Adipocyte (in vitro differentiated cells): ENCODE results near the gene MAGOH.

Experiments
- DNase-seq: peaks from one replicate; pipeline ENCODE4 v3.0.0-alpha.2; 2015; ENCODE audit warnings: low read depth
- H3K27me3 ChIP-seq: replicated peaks from 2 replicates; pipeline ENCODE4 v1.7.0; 2013; ENCODE audit warnings: mild to moderate bottlenecking, low read length, moderate library complexity; ENCODE audit not compliant: control insufficient read depth, insufficient read depth
- H3K36me3 ChIP-seq: 2 replicates; pipeline ENCODE4 v1.7.0; 2013; ENCODE audit warnings: low read length, mild to moderate bottlenecking, moderate library complexity; ENCODE audit not compliant: control insufficient read depth, insufficient read depth, severe bottlenecking
- H3K4me1 ChIP-seq: 2 replicates; pipeline ENCODE4 v1.7.0; 2013; ENCODE audit warnings: mild to moderate bottlenecking, low read length, moderate library complexity; ENCODE audit not compliant: control insufficient read depth, insufficient read depth
- H3K4me3 ChIP-seq: 2 replicates; pipeline ENCODE4 v1.7.0; 2013; ENCODE audit warnings: mild to moderate bottlenecking, low read length, moderate library complexity
- H3K9ac ChIP-seq: 2 replicates; pipeline ENCODE4 v1.7.0; 2013; ENCODE audit warnings: mild to moderate bottlenecking, low read length, moderate library complexity
- H3K9me3 ChIP-seq: 2 replicates; pipeline ENCODE4 v1.7.0; 2013; ENCODE audit warnings: mild to moderate bottlenecking, low read length, moderate library complexity; ENCODE audit not compliant: control insufficient read depth

The MAGOH gene

GRCh38 chr1:53277326-53277725 is 39.0 kb upstream of the MAGOH start:
- Histone ChIP-seq H3K9ac (no peak overlapping the region), H3K4me1 (peaks cover 9% of the 10 kb centered on the region), H3K27me3 (no peaks in the 10 kb centered on the region), H3K9me3 (no peaks in the 10 kb centered on the region), H3K4me3 (no peak overlapping the region), H3K36me3 (no peaks in the 10 kb centered on the region)
- no peak for DNase-seq

- H3K36me3 ChIP-seq, result no peaks in the 10 kb centered on the region
- H3K9me3 ChIP-seq, result no peaks in the 10 kb centered on the region
- H3K9ac ChIP-seq, result no peak overlapping the region
- no peak for DNase-seq
- H3K4me3 ChIP-seq, result no peak overlapping the region
- no peaks in the 10 kb centered on the region for H3K27me3 ChIP-seq
- peaks cover 5% of the 10 kb centered on the region for H3K4me1 ChIP-seq
These were observed 38.6 kb upstream of the MAGOH start for GRCh38 chr1:53276902-53277281.

- Histone ChIP-seq H3K27me3 (no peaks in the 10 kb centered on the region), H3K4me3 (no peak overlapping the region), H3K36me3 (no peaks in the 10 kb centered on the region), H3K9me3 (no peaks in the 10 kb centered on the region), H3K9ac (no peak overlapping the region), H3K4me1 (no peaks in the 10 kb centered on the region)
- DNase-seq, result no peak
These were observed 38.0 kb upstream of the MAGOH start for GRCh38 chr1:53276153-53276901.

- no peak overlapping the region for H3K9ac ChIP-seq
- H3K4me1 ChIP-seq, result no peaks in the 10 kb centered on the region
- H3K4me3 ChIP-seq, result no peak overlapping the region
- H3K27me3 ChIP-seq, result no peaks in the 10 kb centered on the region
- no peaks in the 10 kb centered on the region for H3K9me3 ChIP-seq
- peaks cover 3% of the 10 kb centered on the region for H3K36me3 ChIP-seq
- no peak for DNase-seq
These were observed 37.2 kb upstream of the MAGOH start for GRCh38 chr1:53275566-53275965.

DNA sequence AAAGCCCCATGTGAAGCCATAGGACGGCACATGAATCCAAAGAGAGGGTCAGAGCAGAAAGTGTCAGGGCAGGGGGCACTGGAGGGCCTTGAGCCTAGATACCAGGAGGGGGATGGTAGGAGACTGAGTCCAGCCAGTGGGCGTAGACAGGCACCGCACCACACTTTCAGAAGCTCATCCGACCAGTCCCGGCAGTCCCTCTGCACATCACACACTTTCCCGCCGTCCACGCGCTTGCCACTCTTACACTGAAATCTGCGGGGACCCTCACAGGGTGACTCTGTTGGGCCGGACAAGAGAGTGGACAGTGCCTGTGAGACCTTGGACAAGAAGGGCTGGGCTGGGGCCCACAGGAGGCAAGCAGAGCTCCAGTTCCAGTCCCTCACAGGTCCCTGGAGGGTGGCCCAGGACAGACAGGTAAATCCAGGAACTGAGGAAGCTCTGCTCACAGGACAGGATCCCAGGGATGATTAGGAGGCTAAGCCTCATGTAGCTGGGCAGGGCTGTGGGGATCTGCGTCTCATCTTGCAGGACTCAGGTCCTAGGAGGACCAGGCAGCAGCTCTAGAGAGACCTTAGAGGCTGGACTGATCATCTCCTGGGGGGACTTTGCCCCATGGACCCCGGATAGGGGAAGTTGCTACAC is 36.3 kb upstream of the MAGOH start:
- H3K36me3 ChIP-seq, result peaks cover 3% of the 10 kb centered on the region
- no peak overlapping the region for H3K4me3 ChIP-seq
- no peak overlapping the region for H3K9ac ChIP-seq
- no peak for DNase-seq
- no peaks in the 10 kb centered on the region for H3K9me3 ChIP-seq
- no peaks in the 10 kb centered on the region for H3K4me1 ChIP-seq
- H3K27me3 ChIP-seq, result no peaks in the 10 kb centered on the region

DNA sequence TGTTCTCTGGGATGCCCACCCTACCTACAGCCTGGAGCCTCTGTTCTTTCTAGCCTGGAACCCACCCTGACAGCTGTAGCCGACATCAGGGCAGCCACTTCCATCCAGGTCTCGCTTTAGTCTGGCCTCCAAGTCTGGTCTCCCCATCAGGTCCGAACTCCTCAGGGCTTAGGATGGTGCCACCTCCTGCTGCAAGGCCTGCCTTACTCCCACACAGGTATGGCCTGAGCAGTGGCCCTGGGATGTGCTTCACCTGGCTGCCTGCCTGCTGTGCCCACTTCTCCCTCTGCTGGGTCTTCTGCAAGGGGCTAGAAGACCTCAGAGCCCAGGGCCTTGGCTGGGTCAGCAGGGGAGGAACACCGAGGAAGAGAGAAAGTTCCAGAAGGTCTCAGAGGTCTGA is 35.7 kb upstream of the MAGOH start:
- DNase-seq, result no peak
- Histone ChIP-seq H3K36me3 (peaks cover 3% of the 10 kb centered on the region), H3K27me3 (no peaks in the 10 kb centered on the region), H3K4me3 (no peak overlapping the region), H3K9me3 (no peaks in the 10 kb centered on the region), H3K9ac (no peak overlapping the region), H3K4me1 (no peaks in the 10 kb centered on the region)

GRCh38 chr1:53273526-53273925 is 35.2 kb upstream of the MAGOH start:
- no peak overlapping the region for H3K4me3 ChIP-seq
- no peaks in the 10 kb centered on the region for H3K9me3 ChIP-seq
- no peak overlapping the region for H3K9ac ChIP-seq
- H3K27me3 ChIP-seq, result no peaks in the 10 kb centered on the region
- DNase-seq, result no peak
- H3K4me1 ChIP-seq, result no peaks in the 10 kb centered on the region
- peaks cover 3% of the 10 kb centered on the region for H3K36me3 ChIP-seq

- H3K4me3 ChIP-seq, result no peak overlapping the region
- H3K9me3 ChIP-seq, result no peaks in the 10 kb centered on the region
- DNase-seq, result no peak
- H3K27me3 ChIP-seq, result no peaks in the 10 kb centered on the region
- H3K4me1 ChIP-seq, result no peaks in the 10 kb centered on the region
- peaks cover 3% of the 10 kb centered on the region for H3K36me3 ChIP-seq
- no peak overlapping the region for H3K9ac ChIP-seq
These were observed 34.0 kb upstream of the MAGOH start for GRCh38 chr1:53272349-53272748.

GRCh38 chr1:53271446-53272090 is 33.2 kb upstream of the MAGOH start:
- no peak overlapping the region for H3K4me3 ChIP-seq
- no peaks in the 10 kb centered on the region for H3K4me1 ChIP-seq
- no peak for DNase-seq
- no peak overlapping the region for H3K9ac ChIP-seq
- H3K27me3 ChIP-seq, result no peaks in the 10 kb centered on the region
- H3K36me3 ChIP-seq, result peaks cover 3% of the 10 kb centered on the region
- no peaks in the 10 kb centered on the region for H3K9me3 ChIP-seq

GRCh38 chr1:53270873-53271272 is 32.6 kb upstream of the MAGOH start:
- Histone ChIP-seq H3K36me3 (peaks cover 3% of the 10 kb centered on the region), H3K27me3 (no peaks in the 10 kb centered on the region), H3K4me3 (no peak overlapping the region), H3K4me1 (no peaks in the 10 kb centered on the region), H3K9ac (no peak overlapping the region), H3K9me3 (no peaks in the 10 kb centered on the region)
- DNase-seq, result no peak

GRCh38 chr1:53270107-53270506 is 31.8 kb upstream of the MAGOH start:
- no peak for DNase-seq
- peaks cover 3% of the 10 kb centered on the region for H3K36me3 ChIP-seq
- H3K4me3 ChIP-seq, result no peak overlapping the region
- H3K27me3 ChIP-seq, result no peaks in the 10 kb centered on the region
- no peaks in the 10 kb centered on the region for H3K4me1 ChIP-seq
- H3K9ac ChIP-seq, result no peak overlapping the region
- H3K9me3 ChIP-seq, result no peaks in the 10 kb centered on the region
